HG03378 (cell line): ENCODE data around the gene ULK2.
"Not testable (repeated sequence)": the region's sequence is repeated elsewhere in the genome, so short reads cannot be mapped to it uniquely, and the experiment has no call there.

Experiments used
- ATAC-seq: cut with Tn5 transposase; IDR thresholded peaks from one replicate; pipeline ENCODE4 v1.9.1; 2021; ENCODE audit warnings: mild to moderate bottlenecking, moderate library complexity; ENCODE audit not compliant: unreplicated experiment

Gene ULK2

DNA sequence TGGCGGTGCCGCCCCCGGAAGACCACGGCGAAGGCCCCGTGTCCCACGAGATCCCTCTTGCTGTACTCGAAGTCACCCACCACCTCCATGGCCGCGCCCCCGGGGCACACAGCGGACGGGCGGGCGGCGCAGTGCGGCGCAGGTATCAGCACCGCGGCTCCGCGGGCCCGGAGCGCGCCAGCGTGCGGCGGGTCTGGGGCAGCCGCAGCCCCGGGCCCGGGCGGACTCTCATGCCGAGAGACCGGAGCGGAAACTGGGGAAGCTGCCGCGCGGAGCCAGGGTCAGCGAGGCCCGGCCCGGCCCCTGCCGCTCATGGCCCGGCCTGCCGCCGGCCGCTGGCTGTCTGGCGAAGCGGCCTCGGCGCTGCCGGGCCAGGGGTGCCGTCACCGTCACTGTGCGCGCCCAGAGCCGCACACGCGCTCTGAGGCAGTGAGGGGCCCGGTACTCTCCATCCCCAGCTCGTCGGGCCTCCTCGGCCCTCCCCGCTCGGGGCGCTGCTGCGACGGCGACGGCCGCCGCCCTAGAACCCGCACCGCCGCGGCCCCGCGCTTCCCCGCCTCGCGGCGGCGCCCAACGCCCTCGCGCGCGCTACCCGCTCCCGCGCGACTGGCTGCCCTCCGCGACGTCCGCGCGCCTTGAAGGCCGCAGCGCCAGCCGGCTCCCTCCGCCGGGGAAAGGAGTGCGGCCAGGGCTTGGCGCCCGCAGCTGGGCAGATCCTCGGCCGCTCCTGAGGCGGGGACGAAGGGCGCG, at the start of gene ULK2:
TSS of gene ULK2 (minus strand) at position 608 of the 750 bp plus-strand sequence. CDS start at position 89, 519 bp downstream.
- ATAC-seq: no peak

DNA sequence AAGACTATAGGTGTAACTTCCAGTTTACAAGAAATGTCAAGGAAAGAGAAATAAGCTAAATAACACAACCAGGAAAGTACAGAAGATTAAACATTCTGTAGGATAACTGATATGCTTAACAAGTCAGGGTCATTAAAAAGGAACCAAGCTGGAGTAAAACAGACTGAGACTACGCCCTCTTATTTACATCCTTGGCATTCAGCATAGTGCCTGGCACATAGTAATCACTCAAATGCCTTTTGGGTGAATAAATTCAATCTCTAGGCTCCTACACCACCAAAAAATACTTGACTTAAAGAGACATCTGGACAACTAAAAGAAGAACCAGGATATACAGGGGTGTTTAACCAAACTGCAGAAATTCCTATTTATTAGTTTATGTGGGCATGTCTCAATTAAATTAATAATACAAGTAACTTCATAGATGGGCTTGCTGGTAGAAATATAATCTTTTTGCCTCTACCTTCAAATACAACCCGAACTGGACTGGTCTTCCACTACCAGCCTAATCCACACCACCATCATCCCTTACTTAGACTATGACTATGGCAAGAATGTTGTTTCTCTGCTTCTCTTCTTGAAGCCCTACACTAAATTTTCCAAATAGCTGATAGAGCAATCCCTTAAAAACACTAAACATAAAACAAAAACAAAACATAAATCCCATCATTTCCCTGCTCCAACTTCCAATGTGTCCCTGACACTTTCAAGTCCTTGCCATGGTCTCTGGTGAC, 47.7 kb upstream of the ULK2 start:
- no peak for ATAC-seq

DNA sequence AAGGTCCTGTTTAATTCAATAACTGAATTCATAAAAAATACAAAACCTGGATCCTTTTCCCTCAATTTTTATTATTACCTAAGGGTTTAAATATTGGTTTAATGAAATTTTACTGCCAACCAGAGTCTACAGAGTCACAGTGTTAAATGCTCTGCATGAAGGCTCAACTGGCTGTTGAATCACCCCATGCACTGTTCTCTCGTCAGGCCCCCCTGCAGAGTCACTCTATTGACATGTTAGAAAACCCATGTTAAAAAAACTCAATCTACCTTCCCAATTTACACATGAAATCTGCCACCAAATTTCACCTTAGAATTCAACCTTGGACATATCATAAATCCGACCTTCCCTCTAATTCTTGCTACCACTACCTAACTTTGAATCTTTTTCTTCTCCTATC, 43.3 kb upstream of the ULK2 start:
- no peak for ATAC-seq

DNA sequence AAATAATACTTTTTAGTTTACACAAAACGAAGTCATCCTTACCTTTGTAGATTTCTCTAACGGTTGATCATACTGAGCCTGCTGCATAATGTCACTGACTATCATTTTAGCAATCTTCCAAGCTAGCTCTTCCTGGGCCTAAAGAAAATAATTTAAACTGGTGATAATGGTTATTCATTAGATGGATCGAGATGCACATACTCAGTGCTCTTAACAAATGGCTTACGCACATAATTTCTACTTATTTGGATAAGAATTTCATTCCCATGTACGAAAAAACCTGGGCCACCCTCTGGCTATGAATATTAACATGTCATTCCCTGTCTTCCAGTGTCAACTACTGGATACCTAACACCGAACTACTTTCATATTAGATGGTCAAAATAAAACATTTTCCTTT, 41.4 kb upstream of the ULK2 start:
- ATAC-seq: no peak

- ATAC-seq: no peak
Measured at GRCh38 chr17:19905502-19905901, 37.8 kb upstream of the ULK2 start.

DNA sequence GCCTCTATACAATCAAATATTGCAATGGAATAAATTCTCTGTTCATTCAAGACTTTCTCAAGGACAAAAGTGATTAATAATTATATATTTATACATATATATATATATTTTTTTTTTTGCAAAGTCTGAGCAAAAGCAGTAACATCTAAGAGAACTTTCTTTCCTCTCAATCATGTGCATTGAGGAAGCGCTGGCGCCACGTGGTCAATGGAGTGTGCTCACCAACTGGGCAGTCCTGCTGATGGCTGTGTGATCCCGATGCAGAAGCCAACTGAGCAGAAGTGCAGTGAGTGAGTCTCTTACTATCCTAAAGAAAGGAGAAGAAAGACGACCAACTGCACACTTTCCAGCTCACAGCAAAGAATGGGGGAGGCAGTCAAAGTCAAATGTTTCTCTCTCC, 37.2 kb upstream of the ULK2 start:
- ATAC-seq: no peak

DNA sequence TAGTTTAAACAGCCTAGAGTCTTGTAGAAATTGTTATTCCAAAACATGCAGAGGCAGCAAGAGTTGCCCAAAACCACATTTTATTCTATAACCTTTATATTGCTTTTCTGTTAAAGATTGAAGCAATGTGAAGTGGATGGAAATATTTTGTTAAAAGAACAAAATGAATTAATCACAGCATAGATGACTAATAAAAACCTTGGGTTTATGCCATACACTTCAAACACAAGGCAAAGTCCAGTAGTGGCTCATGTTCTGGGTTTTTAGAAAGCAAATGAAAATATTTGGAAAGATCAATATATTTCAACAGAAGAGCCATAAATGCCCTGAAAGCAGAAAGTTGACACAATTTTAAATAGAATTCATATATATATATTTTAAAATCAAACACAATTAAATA, 36.7 kb upstream of the ULK2 start:
- no peak for ATAC-seq

- no peak for ATAC-seq
Measured at GRCh38 chr17:19900809-19901208, 33.1 kb upstream of the ULK2 start.

DNA sequence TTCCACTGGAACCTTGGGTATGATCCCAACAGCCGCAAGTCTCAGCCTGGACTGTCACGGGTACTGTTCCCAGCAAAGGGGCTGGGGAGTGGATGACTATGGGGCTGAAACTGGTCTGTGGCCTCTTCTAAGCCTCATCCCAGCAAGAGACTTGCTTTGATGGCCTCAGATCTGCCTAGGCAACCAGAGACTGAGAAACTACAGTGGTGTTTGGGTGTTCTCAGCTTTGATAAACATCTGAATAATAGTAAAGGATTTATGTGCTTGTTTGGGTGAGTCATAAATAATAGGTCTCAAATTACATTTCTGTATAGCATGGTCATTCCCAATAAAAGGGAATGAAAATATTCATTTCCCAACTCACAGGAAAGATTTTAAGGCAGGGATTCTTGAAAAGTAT, 30.2 kb upstream of the ULK2 start:
- no peak for ATAC-seq

DNA sequence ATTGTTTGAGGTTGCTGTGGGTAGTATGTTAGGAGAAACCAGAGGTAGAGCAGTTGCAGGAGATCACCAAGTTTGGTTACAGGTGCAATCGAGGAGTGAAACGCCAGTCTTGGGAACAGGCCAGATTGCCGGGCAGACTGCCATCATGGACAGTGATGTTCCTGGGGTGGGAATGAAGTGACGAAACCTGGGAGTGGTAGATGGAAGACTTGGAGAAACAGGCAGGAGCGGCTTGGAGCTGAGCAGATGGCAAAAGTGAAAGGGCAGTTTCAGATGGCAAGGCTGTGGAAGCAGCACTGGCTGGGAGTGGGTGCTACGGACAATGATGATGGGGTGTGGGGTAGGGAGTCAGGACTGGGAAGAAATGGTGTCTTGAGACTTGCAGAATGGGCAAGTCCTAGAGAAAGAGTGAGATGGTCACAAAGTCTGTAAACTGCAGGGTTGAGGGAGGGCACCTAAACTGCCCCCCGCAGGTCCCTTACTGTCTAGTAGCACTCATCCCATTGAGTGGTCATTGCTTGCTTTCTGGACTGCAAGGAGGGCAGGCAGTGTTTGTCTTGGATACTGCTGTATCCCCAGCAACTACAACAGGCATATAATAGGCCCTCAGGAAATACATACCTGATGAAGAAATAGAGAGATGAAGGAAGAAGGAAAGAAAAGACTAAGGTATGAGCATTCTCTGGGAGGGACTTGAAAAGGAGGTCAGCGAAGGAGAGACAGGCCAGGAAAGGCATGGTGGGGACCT, 29.5 kb upstream of the ULK2 start:
- no peak for ATAC-seq

GRCh38 chr17:19896679-19897078, 28.9 kb upstream of the ULK2 start:
- no peak for ATAC-seq

GRCh38 chr17:19890554-19890953, 22.8 kb upstream of the ULK2 start:
- not testable (repeated sequence) for ATAC-seq

DNA sequence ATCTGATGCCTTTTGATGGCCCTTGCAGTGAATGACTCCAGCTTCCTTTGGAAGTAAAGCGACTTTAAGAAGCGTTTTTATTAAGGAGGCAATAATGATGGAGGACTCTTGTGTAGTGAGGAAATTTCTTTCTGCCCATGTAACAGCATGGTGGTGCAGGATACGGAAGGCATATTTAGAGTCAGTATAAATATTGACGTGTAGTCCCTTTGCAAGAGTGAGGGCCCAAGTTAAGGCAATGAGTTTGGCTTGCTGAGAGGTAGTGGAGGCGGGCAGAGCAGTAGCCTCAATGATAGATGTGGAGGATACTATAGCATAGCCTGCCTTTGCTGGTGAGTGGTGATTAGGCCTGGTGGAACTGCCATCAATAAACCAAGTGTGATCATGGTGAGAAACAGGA, 22.3 kb upstream of the ULK2 start:
- not testable (repeated sequence) for ATAC-seq

DNA sequence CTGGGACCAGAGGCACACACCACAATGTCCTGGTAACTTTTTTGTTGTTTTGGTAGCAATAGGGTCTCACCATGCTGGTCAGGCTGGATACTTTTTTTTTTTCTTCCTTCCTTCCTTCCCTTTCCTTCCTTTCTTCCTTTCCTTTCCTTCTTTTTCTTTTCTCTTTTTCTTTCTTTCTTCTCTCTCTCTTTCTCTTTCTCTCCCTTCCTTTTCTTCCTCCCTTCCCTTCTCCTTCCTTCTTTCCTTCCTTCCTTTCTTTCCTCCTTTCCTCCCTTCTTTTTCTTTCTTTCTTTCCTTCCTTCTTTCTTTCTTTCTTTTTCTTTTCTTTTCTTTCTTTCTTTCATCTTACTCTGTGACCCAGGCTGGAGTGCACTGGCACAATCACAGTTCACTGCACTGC, 18.4 kb upstream of the ULK2 start:
- no peak for ATAC-seq

DNA sequence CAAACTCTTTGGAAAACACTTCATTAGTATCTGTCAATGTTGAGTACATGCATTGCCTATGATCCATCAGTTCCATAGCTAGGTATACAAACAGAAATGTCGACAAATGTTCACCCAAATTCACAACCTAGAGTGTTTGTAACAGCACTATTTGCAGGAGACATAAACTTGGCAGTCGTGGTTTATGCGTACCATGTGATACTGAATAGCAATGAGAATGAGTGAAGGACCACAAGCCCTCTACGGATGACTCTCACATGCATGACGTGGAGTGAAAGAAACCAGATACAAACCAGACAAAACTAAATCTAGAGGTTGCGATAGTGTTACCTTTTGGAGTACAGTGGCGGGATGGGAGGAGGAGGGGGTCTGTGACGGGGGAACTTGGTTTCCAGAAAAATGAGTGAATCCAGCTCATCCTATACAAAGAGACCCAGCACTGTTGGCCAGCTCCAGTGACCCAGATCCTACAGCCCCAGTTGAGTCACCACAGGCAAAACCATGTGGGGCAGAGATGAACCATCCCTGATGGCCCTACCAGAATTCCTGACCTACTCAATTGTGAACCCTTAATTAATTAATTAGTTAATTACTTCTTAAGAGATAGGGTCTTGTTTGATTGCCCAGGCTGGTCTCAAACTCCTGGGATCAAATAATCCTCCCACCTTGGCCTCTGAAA, 15.9 kb upstream of the ULK2 start:
- no peak for ATAC-seq

DNA sequence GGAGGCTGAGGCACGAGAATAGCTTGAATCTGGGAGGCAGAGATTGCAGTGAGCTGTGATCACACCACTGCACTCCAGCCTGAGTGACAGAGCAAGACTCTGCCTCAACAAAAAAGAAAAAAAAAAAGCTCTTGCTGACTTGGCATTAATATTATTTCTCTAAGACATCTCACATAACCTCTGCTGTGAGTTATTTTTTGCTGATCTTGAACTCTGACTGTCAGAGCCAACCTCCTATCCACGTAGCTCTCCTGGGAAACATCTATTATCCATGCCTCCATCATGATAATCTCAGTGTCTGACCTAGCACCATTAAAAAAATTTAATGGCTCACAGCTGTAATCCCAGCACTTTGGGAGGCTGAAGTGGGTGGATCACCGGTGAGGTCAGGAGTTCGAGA, 12.7 kb upstream of the ULK2 start:
- no peak for ATAC-seq

- no peak for ATAC-seq
Measured at GRCh38 chr17:19877364-19877945, 9.7 kb upstream of the ULK2 start.

- no peak for ATAC-seq
Measured at GRCh38 chr17:19876529-19877161, 8.9 kb upstream of the ULK2 start.

GRCh38 chr17:19874256-19874655, 6.5 kb upstream of the ULK2 start:
- no peak for ATAC-seq

GRCh38 chr17:19873346-19873745, 5.6 kb upstream of the ULK2 start:
- ATAC-seq: no peak

- no peak for ATAC-seq
Measured at GRCh38 chr17:19868079-19868395, 301 bp upstream of the ULK2 start.
